Measurements from ENCODE around the gene NCBP3.

- TF ChIP-seq CTCF (IDR thresholded peaks at IDR 0.05; ENCODE audit: borderline replicate concordance, extremely low read depth, low read length, poor library complexity, severe bottlenecking) (no peak), EZH2 (IDR thresholded peaks at IDR 0.05; ENCODE audit: borderline replicate concordance, low read depth, low read length, severe bottlenecking) (no peak)
Measured at GRCh38 chr17:3804503-3804931, 41.5 kb downstream of the NCBP3 start.

Measured in DND-41 (cell line).